Endothelial cell (in vitro differentiated cells): ENCODE measurements around the gene NCK2. TPM values are rescaled to one million over a fixed set of nuclear protein-coding genes. Genes with fewer than 3 reads are reported as not detected.

Source experiments
- DNase-seq: peaks from one replicate; pipeline ENCODE4 v3.0.0; 2021; ENCODE audit warnings: low spot score
- H3K27ac Mint-ChIP-seq: one replicate; pipeline ENCODE4 v1.8.0; 2021; ENCODE audit warnings: mixed read lengths, inconsistent platforms; ENCODE audit not compliant: unreplicated experiment
- H3K27me3 Mint-ChIP-seq: one replicate; pipeline ENCODE4 v1.8.0; 2021; ENCODE audit warnings: mild to moderate bottlenecking, moderate library complexity, mixed read lengths, inconsistent platforms; ENCODE audit not compliant: unreplicated experiment
- H3K36me3 Mint-ChIP-seq: one replicate; pipeline ENCODE4 v1.8.0; 2021; ENCODE audit warnings: mild to moderate bottlenecking, low read depth, mixed read lengths, inconsistent platforms; ENCODE audit not compliant: unreplicated experiment
- H3K4me1 Mint-ChIP-seq: one replicate; pipeline ENCODE4 v1.8.0; 2021; ENCODE audit warnings: mild to moderate bottlenecking, mixed read lengths, inconsistent platforms; ENCODE audit not compliant: unreplicated experiment
- H3K4me3 Mint-ChIP-seq: one replicate; pipeline ENCODE4 v1.8.0; 2021; ENCODE audit warnings: mild to moderate bottlenecking, mixed read lengths, inconsistent platforms; ENCODE audit not compliant: unreplicated experiment
- H3K9me3 Mint-ChIP-seq: one replicate; pipeline ENCODE4 v1.8.0; 2021; ENCODE audit warnings: mixed read lengths, inconsistent platforms; ENCODE audit not compliant: unreplicated experiment
- total RNA-seq: library from RNA; stranded (reverse); fragmentation: NEBNext Ultra II Directional; extraction: Animal tissue kit (Norgen Biotek cat#: 25700); gene quantifications from one replicate; pipeline ENCODE4 v1.2.1, GENCODE V29; 2021; ENCODE audit not compliant: unreplicated experiment
- TF ChIP-seq, protein P1 (sequence below): fragments of 200-600 bp; sonication (generic); IDR thresholded peaks from one replicate; pipeline ENCODE4 v1.5.0; 2021; ENCODE audit warnings: antibody characterized with exemption; ENCODE audit not compliant: unreplicated experiment

NCK2 gene
- total RNA-seq, 1 donor from 2014 or later, result 93.7 TPM

DNA sequence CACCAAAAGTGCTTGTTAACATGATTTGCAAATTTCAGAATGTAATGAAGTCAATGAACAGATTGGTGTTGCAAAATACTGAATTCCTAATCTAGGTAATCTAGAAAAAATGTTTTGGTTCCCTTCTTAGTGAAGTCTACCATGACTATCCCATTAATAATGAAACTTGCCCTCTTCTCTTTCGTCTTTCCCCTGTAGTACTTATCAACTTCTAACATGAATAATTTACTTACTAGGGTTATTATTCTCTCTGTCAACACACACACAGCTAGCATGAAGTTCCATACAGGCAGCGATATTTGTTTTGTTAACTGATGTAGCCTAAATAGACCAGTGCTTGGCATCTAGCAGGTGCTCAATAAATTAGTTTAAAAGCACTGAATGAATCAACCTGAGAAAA lies 160.2 kb downstream of the NCK2 start:
- Mint-ChIP-seq H3K4me1 (peaks cover 2% of the 10 kb centered on the region), H3K27ac (no peak overlapping the region), H3K4me3 (no peak overlapping the region), H3K9me3 (no peaks in the 10 kb centered on the region), H3K36me3 (peaks cover 6% of the 10 kb centered on the region), H3K27me3 (peaks cover 2% of the 10 kb centered on the region)
- no peak for DNase-seq
- TF ChIP-seq, protein P1, sequence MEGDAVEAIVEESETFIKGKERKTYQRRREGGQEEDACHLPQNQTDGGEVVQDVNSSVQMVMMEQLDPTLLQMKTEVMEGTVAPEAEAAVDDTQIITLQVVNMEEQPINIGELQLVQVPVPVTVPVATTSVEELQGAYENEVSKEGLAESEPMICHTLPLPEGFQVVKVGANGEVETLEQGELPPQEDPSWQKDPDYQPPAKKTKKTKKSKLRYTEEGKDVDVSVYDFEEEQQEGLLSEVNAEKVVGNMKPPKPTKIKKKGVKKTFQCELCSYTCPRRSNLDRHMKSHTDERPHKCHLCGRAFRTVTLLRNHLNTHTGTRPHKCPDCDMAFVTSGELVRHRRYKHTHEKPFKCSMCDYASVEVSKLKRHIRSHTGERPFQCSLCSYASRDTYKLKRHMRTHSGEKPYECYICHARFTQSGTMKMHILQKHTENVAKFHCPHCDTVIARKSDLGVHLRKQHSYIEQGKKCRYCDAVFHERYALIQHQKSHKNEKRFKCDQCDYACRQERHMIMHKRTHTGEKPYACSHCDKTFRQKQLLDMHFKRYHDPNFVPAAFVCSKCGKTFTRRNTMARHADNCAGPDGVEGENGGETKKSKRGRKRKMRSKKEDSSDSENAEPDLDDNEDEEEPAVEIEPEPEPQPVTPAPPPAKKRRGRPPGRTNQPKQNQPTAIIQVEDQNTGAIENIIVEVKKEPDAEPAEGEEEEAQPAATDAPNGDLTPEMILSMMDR, result no peak

GRCh38 chr2:105906481-105906880 lies 161.8 kb downstream of the NCK2 start:
- Mint-ChIP-seq H3K36me3 (peaks cover under 1% of the 10 kb centered on the region), H3K27ac (no peak overlapping the region), H3K27me3 (peaks cover 2% of the 10 kb centered on the region), H3K4me1 (peaks cover 2% of the 10 kb centered on the region), H3K4me3 (no peak overlapping the region), H3K9me3 (no peaks in the 10 kb centered on the region)
- no peak for DNase-seq
- TF ChIP-seq, protein P1, result no peak

GRCh38 chr2:105907184-105907583 lies 162.5 kb downstream of the NCK2 start:
- Mint-ChIP-seq H3K9me3 (no peaks in the 10 kb centered on the region), H3K27me3 (peaks cover 2% of the 10 kb centered on the region), H3K27ac (no peak overlapping the region), H3K4me1 (peaks cover 2% of the 10 kb centered on the region), H3K36me3 (no peaks in the 10 kb centered on the region), H3K4me3 (no peak overlapping the region)
- no peak for DNase-seq
- TF ChIP-seq, protein P1, result no peak

DNA sequence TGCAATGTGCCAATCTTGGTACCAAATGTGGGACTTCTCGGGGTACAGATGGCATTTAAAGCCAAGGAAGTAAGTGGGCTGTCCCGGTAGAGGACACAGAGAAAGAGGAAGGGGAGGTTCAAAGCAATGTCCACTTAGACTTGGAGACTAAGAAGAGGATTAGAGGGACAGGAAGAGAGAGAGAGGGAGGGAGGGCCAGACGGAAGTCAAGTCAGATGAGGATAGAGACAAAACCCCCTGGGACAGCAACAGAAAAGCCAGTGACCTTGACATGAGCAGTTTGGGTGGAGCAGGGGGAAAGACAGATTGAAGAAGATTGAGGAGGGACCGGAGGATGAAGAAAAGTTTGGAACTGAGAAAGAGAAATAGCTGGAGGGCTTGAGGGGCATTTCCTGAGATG lies 164.5 kb downstream of the NCK2 start:
- H3K36me3 Mint-ChIP-seq, result peaks cover 2% of the 10 kb centered on the region
- H3K4me1 Mint-ChIP-seq, result peaks cover 2% of the 10 kb centered on the region
- no peak for DNase-seq
- no peak overlapping the region for H3K27ac Mint-ChIP-seq
- peaks cover 2% of the 10 kb centered on the region for H3K27me3 Mint-ChIP-seq
- H3K9me3 Mint-ChIP-seq, result no peaks in the 10 kb centered on the region
- TF ChIP-seq, protein P1, result no peak
- no peak overlapping the region for H3K4me3 Mint-ChIP-seq

DNA sequence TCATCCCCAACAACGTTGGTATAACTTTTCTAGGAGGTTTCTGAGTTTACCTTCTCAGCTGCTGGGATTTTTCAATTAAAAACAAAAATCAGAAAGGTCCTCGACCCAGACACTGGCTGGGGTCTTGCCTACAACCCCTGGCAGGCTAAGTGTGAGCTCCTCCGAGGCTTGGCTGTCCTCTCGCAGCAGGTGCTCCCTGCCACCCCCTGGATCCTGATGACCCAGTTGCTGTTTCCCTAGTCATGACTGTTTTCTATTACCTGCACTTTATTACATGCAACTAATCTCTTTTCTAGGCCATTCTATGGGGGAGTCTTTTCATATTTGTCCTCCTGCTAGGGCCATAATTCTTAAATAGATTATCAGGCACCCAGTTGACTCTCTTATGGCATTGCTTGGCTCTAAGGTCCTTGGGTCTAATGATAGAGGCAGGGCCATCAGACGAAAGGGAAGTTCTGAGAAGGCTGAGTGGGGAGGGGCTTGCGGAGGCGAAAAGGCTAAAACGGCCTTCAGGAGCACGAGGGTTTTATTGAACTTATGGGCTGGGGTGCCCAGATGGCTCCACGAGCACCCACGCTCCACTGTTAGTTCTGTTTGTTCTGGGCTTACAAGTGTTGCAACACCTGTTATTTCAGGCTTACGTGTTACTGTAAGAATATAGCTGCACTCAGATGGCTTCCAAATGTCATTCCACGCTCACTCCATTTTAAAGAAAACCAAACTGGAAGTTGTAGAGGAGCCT lies 166.0 kb downstream of the NCK2 start:
- H3K27me3 Mint-ChIP-seq, result peaks cover 2% of the 10 kb centered on the region
- H3K27ac Mint-ChIP-seq, result no peak overlapping the region
- H3K4me1 Mint-ChIP-seq, result peaks cover 2% of the 10 kb centered on the region
- peaks cover 4% of the 10 kb centered on the region for H3K36me3 Mint-ChIP-seq
- H3K4me3 Mint-ChIP-seq, result no peak overlapping the region
- DNase-seq, result no peak
- no peaks in the 10 kb centered on the region for H3K9me3 Mint-ChIP-seq
- TF ChIP-seq, protein P1, result no peak
